WTC11 (cell line): ENCODE data around the gene LRP4. TPM values are rescaled to one million over a fixed set of nuclear protein-coding genes. Genes with fewer than 3 reads are reported as not detected.
"Not testable (repeated sequence)": the region's sequence is repeated elsewhere in the genome, so short reads cannot be mapped to it uniquely, and the experiment has no call there.

ENCODE experiments used
- ATAC-seq: fragments of 200-7000 bp; cut with Tn5 transposase; 2 replicates; pipeline ENCODE4 v1.10.0; 2021; ENCODE audit warnings: mild to moderate bottlenecking, moderate library complexity
- CTCF ChIA-PET: fragments of 300-600 bp; sonication (Branson Sonifier 250); formaldehyde crosslinking; loops from one replicate; lab custom pipeline; 2021; ENCODE audit warnings: antibody characterized with exemption; lab: Charles Lee
- POLR2A ChIA-PET: fragments of 350-600 bp; sonication (Branson Sonifier 250); formaldehyde crosslinking; loops from one replicate; lab custom pipeline; 2021; ENCODE audit warnings: antibody characterized with exemption; lab: Charles Lee
- DNase-seq: peaks from one replicate; pipeline ENCODE4 v3.0.0; 2021; ENCODE audit warnings: low spot score
- H3K27ac Mint-ChIP-seq: 2 replicates; pipeline ENCODE4 v1.8.0; 2021; ENCODE audit warnings: mixed read lengths
- H3K27me3 Mint-ChIP-seq: 2 replicates; pipeline ENCODE4 v1.8.0; 2021; ENCODE audit warnings: low read depth, mild to moderate bottlenecking, moderate library complexity, mixed read lengths
- H3K36me3 Mint-ChIP-seq: 2 replicates; pipeline ENCODE4 v1.8.0; 2021; ENCODE audit warnings: mixed read lengths
- H3K4me1 Mint-ChIP-seq: 2 replicates; pipeline ENCODE4 v1.8.0; 2022; ENCODE audit warnings: mixed read lengths
- H3K4me3 Mint-ChIP-seq: 2 replicates; pipeline ENCODE4 v1.8.0; 2021; ENCODE audit warnings: mild to moderate bottlenecking, moderate library complexity, mixed read lengths
- H3K9me3 Mint-ChIP-seq: 2 replicates; pipeline ENCODE4 v1.8.0; 2021; ENCODE audit warnings: mixed read lengths
- ATF2 ChIP-seq: sonication (generic); formaldehyde crosslinking; IDR thresholded peaks from 2 replicates; pipeline ENCODE4 v1.8.1; 2022; ENCODE audit warnings: low read depth, missing genetic modification reagents, borderline replicate concordance
- CDX4 ChIP-seq: fragments of 250-450 bp; sonication (Bioruptor Pico); IDR thresholded peaks from 2 replicates; pipeline ENCODE4 v1.9.0; 2021; ENCODE audit warnings: moderate library complexity, mild to moderate bottlenecking, inconsistent platforms, borderline replicate concordance
- CREM ChIP-seq: sonication (generic); formaldehyde crosslinking; IDR thresholded peaks from 2 replicates; pipeline ENCODE4 v1.8.1; 2022; ENCODE audit warnings: mild to moderate bottlenecking, missing genetic modification reagents, moderate library complexity
- ETV6 ChIP-seq: sonication (generic); formaldehyde crosslinking; IDR thresholded peaks from 2 replicates; pipeline ENCODE4 v1.8.1; 2022; ENCODE audit warnings: mild to moderate bottlenecking, missing genetic modification reagents
- FOXK1 ChIP-seq: sonication (generic); formaldehyde crosslinking; IDR thresholded peaks from 2 replicates; pipeline ENCODE4 v1.8.0; 2022; ENCODE audit warnings: mild to moderate bottlenecking, moderate library complexity, missing genetic modification reagents
- GRHL2 ChIP-seq: fragments of 250-450 bp; sonication (Bioruptor Pico); IDR thresholded peaks from 2 replicates; pipeline ENCODE4 v1.8.0; 2022; ENCODE audit warnings: mild to moderate bottlenecking, moderate library complexity; ENCODE audit not compliant: insufficient replicate concordance, severe bottlenecking
- GTF2I ChIP-seq: fragments of 250-450 bp; sonication (Bioruptor Pico); conservative IDR thresholded peaks from 2 replicates; pipeline ENCODE4 v1.4.0; 2021; ENCODE audit warnings: mild to moderate bottlenecking
- NFE2L1 ChIP-seq: sonication (generic); formaldehyde crosslinking; IDR thresholded peaks from 2 replicates; pipeline ENCODE4 v1.8.1; 2023; ENCODE audit warnings: missing genetic modification reagents
- NFYB ChIP-seq: sonication (generic); formaldehyde crosslinking; conservative IDR thresholded peaks from 2 replicates; pipeline ENCODE4 v1.8.0; 2022; ENCODE audit warnings: low read depth, missing genetic modification reagents
- RORB ChIP-seq: fragments of 250-450 bp; sonication (Bioruptor Pico); IDR thresholded peaks from 2 replicates; pipeline ENCODE4 v1.9.0; 2021; ENCODE audit warnings: mild to moderate bottlenecking
- ZNF121 ChIP-seq: sonication (generic); formaldehyde crosslinking; IDR thresholded peaks from 2 replicates; pipeline ENCODE4 v1.8.0; 2023; ENCODE audit warnings: missing genetic modification reagents
- ZNF317 ChIP-seq: sonication (generic); formaldehyde crosslinking; IDR thresholded peaks from 2 replicates; pipeline ENCODE4 v1.8.1; 2023; ENCODE audit warnings: low read depth, mild to moderate bottlenecking, moderate library complexity, missing genetic modification reagents, borderline replicate concordance
- ZNF416 ChIP-seq: fragments of 250-450 bp; sonication (Bioruptor Pico); IDR thresholded peaks from 2 replicates; pipeline ENCODE4 v1.9.0; 2021; ENCODE audit warnings: mild to moderate bottlenecking, inconsistent platforms
- ZNF423 ChIP-seq: fragments of 250-450 bp; sonication (Bioruptor Pico); IDR thresholded peaks from 2 replicates; pipeline ENCODE4 v2.1.2; 2022; ENCODE audit warnings: mild to moderate bottlenecking, moderate library complexity
- total RNA-seq: library from RNA; stranded (reverse); gene quantifications from 3 replicates; pipeline ENCODE4 v1.2.3, GENCODE V29; 2021
- TF ChIP-seq, protein P1 (sequence below): sonication (generic); formaldehyde crosslinking; IDR thresholded peaks from 2 replicates; pipeline ENCODE4 v1.8.1; 2022; ENCODE audit warnings: low read depth, mild to moderate bottlenecking, moderate library complexity, missing genetic modification reagents, borderline replicate concordance

The LRP4 gene
- total RNA-seq, 1 experiment from 2014 or later = 39.5 TPM

- TF ChIP-seq NFE2L1 (CRISPR knock-in tag) (no peak), ZNF423 (CRISPR knock-in tag) (no peak), ETV6 (no peak), ATF2 (CRISPR knock-in tag) (no peak)
Observed at GRCh38 chr11:46966773-46967172, 48.4 kb upstream of the LRP4 start (continued).

GRCh38 chr11:46963844-46964243 is 45.5 kb upstream of the LRP4 start:
- DNase-seq = no peak
- H3K27me3 Mint-ChIP-seq = no peaks in the 10 kb centered on the region
- H3K4me1 Mint-ChIP-seq = peaks cover 2% of the 10 kb centered on the region; the same call in 1 of the 2 replicates
- peaks cover 17% of the 10 kb centered on the region for H3K9me3 Mint-ChIP-seq
- no peak for ATAC-seq
- no peak overlapping the region for H3K4me3 Mint-ChIP-seq
- peak overlapping the region; percentile 78; the same call in 1 of the 2 replicates for H3K27ac Mint-ChIP-seq
- CTCF ChIA-PET = interaction anchor here (0.7 to 0.9 kb wide), 2 partner anchors 171 to 189 kb away, joined by 3 to 4 read pairs; no protein-coding TSS in a partner anchor
- TF ChIP-seq ZNF317 (CRISPR knock-in tag) = no peak
- TF ChIP-seq ATF2 (CRISPR knock-in tag) = no peak
- no peak for TF ChIP-seq CDX4 (CRISPR knock-in tag)
- TF ChIP-seq, protein P1, sequence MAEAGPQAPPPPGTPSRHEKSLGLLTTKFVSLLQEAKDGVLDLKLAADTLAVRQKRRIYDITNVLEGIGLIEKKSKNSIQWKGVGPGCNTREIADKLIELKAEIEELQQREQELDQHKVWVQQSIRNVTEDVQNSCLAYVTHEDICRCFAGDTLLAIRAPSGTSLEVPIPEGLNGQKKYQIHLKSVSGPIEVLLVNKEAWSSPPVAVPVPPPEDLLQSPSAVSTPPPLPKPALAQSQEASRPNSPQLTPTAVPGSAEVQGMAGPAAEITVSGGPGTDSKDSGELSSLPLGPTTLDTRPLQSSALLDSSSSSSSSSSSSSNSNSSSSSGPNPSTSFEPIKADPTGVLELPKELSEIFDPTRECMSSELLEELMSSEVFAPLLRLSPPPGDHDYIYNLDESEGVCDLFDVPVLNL (CRISPR knock-in tag) = no peak
- no peak for TF ChIP-seq NFYB
- TF ChIP-seq RORB (CRISPR knock-in tag) = no peak
- TF ChIP-seq CREM = no peak
- H3K36me3 Mint-ChIP-seq = peaks cover 19% of the 10 kb centered on the region
- POLR2A ChIA-PET = no interaction called here

DNA sequence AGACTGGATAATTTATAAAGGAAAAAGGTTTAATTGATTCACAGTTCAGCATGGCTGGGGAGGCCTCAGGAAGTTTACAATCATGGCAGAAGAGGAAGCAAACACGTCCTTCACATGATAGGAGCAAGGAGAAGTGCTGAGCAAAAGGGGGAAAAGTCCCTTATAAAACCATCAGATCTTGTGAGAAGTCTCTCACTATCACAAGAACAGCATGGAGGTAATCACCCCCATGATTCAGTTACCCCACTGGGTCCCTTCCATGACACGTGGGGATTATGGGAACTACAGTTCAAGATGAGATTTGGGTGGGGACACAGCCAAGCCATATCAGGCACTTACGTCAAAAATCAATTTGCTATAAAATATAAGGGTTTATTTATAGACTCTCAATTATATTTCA is 43.5 kb upstream of the LRP4 start:
- H3K4me1 Mint-ChIP-seq, DNase-seq, POLR2A ChIA-PET, H3K4me3 Mint-ChIP-seq, H3K27me3 Mint-ChIP-seq, H3K27ac Mint-ChIP-seq, CTCF ChIA-PET, ATAC-seq: not testable (repeated sequence)
- Mint-ChIP-seq H3K36me3 (peaks cover 25% of the 10 kb centered on the region), H3K9me3 (peaks cover 23% of the 10 kb centered on the region)

DNA sequence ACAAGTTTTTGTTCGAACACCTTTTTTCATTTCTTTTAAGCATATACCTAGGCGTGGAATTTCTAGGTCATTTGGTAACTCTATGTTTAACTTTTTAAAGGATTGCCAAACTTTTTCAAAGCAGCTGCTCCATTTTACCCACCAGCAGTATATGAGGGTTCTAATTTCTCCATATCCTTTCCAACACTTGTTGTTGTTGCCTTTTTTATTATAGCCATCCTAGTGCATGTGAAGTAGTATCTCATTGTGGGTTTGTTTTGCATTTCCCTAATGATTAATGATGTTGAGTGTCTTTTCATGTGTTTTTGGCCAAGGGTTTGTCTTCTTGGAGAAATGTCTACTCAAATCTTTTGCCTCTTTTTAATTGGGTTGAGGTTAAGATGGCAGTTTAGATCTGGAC is 42.7 kb upstream of the LRP4 start:
- H3K9me3 Mint-ChIP-seq = peaks cover 23% of the 10 kb centered on the region
- H3K27ac Mint-ChIP-seq = no peak overlapping the region
- POLR2A ChIA-PET = no interaction called here
- CTCF ChIA-PET = no interaction called here
- peaks cover 25% of the 10 kb centered on the region for H3K36me3 Mint-ChIP-seq
- TF ChIP-seq ZNF121 (CRISPR knock-in tag) (no peak), GTF2I (CRISPR knock-in tag) (no peak), FOXK1 (CRISPR knock-in tag) (no peak)
- no peak overlapping the region for H3K4me3 Mint-ChIP-seq
- ATAC-seq (no peak), DNase-seq (no peak)
- H3K27me3 Mint-ChIP-seq = no peaks in the 10 kb centered on the region
- H3K4me1 Mint-ChIP-seq = peaks cover 2% of the 10 kb centered on the region; the same call in 1 of the 2 replicates

DNA sequence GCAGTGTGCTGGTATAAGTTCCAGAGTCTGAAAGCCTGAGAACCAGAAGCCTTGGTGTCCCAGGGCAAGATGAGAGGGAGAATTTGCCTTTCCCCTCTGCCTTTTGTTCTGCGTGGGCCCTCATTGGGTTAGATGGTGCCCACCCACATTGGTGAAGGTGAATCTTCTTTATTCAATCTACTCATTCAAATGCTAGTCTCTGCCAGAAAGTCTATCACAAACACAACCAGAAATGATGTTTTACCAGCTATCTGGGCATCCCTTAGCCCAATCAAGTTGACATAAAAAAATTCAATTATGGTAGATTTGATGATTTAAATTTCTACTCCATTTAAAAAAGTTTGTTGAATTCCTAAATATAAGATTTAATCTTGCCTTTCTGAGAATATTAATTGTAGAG is 40.4 kb upstream of the LRP4 start:
- Mint-ChIP-seq H3K27me3 (no peaks in the 10 kb centered on the region), H3K4me1 (no peaks in the 10 kb centered on the region), H3K36me3 (peaks cover 21% of the 10 kb centered on the region), H3K9me3 (peaks cover 19% of the 10 kb centered on the region), H3K4me3 (no peak overlapping the region), H3K27ac (no peak overlapping the region)
- ATAC-seq = no peak
- no peak for DNase-seq
- POLR2A ChIA-PET = no interaction called here
- TF ChIP-seq GRHL2 (no peak), ZNF416 (0 out of 2 replicates have a peak, but pooled peaks have one; percentile 22)
- CTCF ChIA-PET = no interaction called here
